Adipocyte (in vitro differentiated cells): ENCODE results near the gene SLC6A12.

ENCODE experiments used
- DNase-seq: peaks from one replicate; pipeline ENCODE4 v3.0.0-alpha.2; 2015; ENCODE audit warnings: low read depth
- H3K27me3 ChIP-seq: replicated peaks from 2 replicates; pipeline ENCODE4 v1.7.0; 2013; ENCODE audit warnings: mild to moderate bottlenecking, low read length, moderate library complexity; ENCODE audit not compliant: control insufficient read depth, insufficient read depth
- H3K36me3 ChIP-seq: 2 replicates; pipeline ENCODE4 v1.7.0; 2013; ENCODE audit warnings: low read length, mild to moderate bottlenecking, moderate library complexity; ENCODE audit not compliant: control insufficient read depth, insufficient read depth, severe bottlenecking
- H3K4me1 ChIP-seq: 2 replicates; pipeline ENCODE4 v1.7.0; 2013; ENCODE audit warnings: mild to moderate bottlenecking, low read length, moderate library complexity; ENCODE audit not compliant: control insufficient read depth, insufficient read depth
- H3K4me3 ChIP-seq: 2 replicates; pipeline ENCODE4 v1.7.0; 2013; ENCODE audit warnings: mild to moderate bottlenecking, low read length, moderate library complexity
- H3K9ac ChIP-seq: 2 replicates; pipeline ENCODE4 v1.7.0; 2013; ENCODE audit warnings: mild to moderate bottlenecking, low read length, moderate library complexity
- H3K9me3 ChIP-seq: 2 replicates; pipeline ENCODE4 v1.7.0; 2013; ENCODE audit warnings: mild to moderate bottlenecking, low read length, moderate library complexity; ENCODE audit not compliant: control insufficient read depth

SLC6A12 gene

DNA sequence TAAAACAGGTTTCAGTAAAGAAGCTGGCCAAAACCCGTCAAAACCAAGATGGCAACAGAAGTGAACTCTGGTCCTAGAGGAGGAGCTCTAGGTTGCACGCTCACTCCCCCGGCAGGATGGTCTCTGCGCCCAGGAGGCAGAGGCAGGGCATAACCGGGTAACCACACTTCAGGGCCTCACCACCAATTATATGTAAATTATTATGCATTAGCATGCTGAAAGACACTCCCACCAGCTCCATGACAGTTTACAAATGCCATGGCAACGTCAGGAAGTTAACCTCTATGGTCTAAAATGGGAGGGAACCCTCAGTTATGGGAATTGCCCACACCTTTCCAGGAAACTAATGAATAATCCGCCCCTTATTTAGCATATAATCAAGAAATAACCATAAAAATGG lies 20.1 kb upstream of the SLC6A12 start:
- DNase-seq = no peak

DNA sequence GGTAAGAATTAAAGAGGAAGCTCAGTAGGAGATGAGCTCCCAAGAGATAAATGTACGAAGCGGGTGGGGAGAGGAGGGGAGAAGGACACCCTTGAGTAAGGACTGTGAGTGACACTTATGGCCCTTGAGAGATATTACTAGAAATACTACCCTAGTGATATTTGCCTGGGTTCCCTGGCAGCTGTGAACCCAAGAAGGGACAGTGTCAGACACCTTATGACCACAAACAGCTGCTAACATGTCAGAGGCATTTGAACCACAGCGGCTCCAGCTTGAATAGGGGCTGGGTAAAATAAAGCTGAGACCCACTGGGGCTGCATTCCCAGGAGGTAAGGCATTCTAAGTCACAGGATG lies 19.6 kb upstream of the SLC6A12 start:
- DNase-seq = no peak
- H3K4me3 ChIP-seq = no peak overlapping the region
- H3K4me1 ChIP-seq = no peaks in the 10 kb centered on the region
- no peak overlapping the region for H3K9ac ChIP-seq
- peaks cover 18% of the 10 kb centered on the region for H3K9me3 ChIP-seq
- H3K27me3 ChIP-seq = peaks cover 45% of the 10 kb centered on the region
- H3K36me3 ChIP-seq = no peaks in the 10 kb centered on the region

More for the DNA sequence above, 20.1 kb upstream of the SLC6A12 start:
- Histone ChIP-seq H3K36me3 (no peaks in the 10 kb centered on the region), H3K4me1 (no peaks in the 10 kb centered on the region), H3K9ac (no peak overlapping the region), H3K4me3 (no peak overlapping the region), H3K27me3 (peaks cover 41% of the 10 kb centered on the region), H3K9me3 (peaks cover 18% of the 10 kb centered on the region)

DNA sequence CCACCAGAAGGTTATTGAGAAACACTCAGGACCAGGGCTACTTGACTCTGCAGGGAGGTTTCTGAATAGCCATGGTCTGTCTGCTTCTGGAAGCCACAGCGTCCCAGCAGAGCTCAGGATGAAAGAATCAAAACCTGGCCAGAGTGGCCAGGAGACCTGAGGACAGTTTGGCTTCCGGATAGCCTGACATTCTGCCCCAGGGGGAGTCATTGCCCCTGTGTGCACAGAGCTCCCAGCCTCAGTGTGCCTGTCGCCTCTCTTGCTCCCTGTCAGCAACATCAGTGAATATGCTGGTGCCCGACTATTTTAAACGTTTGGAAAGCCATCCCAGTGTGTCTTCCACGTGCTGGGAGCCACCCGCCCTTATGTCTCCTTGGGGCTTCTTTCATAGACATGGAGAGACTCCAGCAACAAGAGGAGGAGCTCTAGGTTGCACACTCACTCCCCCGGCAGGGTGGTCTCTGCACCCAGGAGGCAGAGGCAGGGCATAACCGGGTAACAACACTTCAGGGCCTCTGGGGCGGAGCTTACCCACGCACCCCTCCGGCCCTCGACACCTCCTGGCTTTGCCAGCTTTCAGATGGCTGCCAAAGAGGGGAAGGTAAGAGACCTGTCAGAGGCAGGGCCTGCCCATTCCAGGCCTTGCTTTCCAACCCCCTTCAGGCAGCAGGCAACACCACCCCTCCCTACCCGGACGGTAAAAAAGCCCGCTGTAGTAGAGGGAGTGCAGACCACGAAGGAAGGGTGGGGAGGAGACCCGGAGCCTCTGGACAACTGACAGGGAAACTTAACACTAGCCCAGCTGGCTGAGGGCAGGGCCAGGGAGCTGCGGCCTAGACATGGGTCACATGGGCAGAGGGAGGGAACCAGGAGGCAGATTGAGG lies 19.0 kb upstream of the SLC6A12 start:
- Histone ChIP-seq H3K27me3 (peaks cover 51% of the 10 kb centered on the region), H3K36me3 (no peaks in the 10 kb centered on the region), H3K4me1 (no peaks in the 10 kb centered on the region), H3K4me3 (no peak overlapping the region), H3K9ac (no peak overlapping the region), H3K9me3 (peaks cover 15% of the 10 kb centered on the region)
- no peak for DNase-seq

DNA sequence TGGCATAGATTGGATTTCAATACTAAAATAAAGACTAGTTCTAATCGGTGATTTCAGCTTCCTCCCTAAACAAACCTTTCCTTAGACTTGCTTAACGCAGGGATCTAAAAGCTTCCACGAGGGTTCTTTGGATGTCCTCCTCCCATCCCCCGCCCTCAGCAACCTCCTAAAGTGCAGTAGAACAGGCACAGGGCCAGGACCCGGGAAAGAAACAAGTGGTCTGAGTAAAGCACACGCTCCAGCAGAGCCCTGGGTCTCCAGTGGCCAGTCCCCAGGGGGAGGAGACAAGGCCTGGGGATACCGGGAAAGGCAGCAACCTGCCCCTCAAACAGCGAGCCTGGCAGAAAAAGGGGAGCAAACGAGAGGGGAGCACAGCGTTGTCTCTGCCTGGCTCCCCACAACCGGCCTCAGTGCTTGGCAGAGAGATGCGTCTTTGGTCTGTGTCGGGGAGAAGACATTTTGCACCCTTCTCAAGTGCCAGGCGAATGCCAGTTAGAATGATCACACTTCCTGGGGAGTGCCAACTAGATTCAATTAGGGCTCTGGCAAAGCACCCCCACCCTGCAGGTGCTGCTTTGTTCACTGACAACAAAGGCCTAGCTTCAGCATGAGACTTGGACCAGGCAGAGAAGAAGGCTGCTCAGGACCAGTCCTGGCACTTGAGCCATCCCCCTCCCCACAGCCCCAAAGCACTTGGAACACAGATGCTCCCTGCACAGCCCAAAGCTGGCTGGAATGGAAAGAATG lies 17.1 kb upstream of the SLC6A12 start:
- Histone ChIP-seq H3K36me3 (no peaks in the 10 kb centered on the region), H3K4me1 (no peaks in the 10 kb centered on the region), H3K4me3 (no peak overlapping the region), H3K9me3 (peaks cover 9% of the 10 kb centered on the region), H3K9ac (no peak overlapping the region), H3K27me3 (peaks cover 69% of the 10 kb centered on the region)
- no peak for DNase-seq

DNA sequence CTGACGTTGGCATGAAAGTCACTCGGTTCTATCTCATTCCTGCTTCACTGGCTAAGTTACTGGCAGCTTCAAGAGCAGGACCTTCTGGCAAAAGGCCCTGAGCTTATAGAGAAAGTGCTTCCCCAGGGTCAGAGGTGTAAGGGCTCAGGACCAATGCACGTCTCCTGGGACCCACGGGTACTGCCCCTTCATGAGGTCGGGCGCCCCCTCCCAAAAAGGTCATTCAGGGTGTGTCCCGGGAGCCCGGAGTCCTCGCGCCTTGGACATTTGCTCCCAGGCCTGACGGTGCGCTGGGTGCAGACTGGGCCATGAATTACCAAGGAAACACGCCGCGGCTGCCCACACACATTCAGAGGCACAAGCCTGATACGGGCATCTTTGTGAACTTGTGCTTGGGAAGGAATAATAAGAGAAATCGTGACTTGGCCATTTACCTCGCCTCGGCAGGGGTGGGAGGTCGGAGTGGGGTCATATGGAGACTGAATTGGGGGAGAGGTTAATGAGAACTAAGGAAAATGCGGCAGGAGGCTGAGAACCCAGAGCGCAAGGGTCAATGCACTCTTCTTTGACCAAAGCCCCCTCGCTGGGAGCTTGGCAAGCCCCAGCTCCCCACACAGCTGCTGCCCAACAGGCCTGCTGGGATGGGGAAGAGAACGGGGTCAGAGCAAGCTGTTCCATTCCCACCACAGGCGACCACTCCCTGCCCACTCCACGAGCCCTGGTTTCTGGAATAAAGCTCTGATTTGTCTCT lies 15.7 kb upstream of the SLC6A12 start:
- DNase-seq = no peak
- Histone ChIP-seq H3K36me3 (no peaks in the 10 kb centered on the region), H3K27me3 (peaks cover 75% of the 10 kb centered on the region), H3K9ac (no peak overlapping the region), H3K4me1 (no peaks in the 10 kb centered on the region), H3K9me3 (no peaks in the 10 kb centered on the region), H3K4me3 (no peak overlapping the region)

DNA sequence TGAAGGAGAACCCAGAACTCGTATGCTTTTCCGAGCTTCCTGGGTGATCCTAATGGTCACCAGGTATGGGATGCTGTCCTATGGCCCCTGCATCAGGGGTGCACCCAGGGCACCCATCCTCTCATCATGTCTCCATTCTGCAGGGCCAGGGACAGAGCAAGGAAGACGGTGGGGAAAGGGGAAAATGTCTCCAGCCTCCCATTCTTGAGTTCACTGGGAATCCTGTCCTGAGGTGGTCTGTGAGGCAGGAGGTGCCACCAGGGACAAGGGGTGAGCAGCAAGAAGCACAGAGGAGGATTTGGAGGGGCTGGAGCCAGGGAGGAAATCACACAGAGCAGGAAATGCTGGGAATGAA lies 14.9 kb upstream of the SLC6A12 start:
- Histone ChIP-seq H3K4me3 (no peak overlapping the region), H3K36me3 (no peaks in the 10 kb centered on the region), H3K27me3 (peaks cover 82% of the 10 kb centered on the region), H3K4me1 (no peaks in the 10 kb centered on the region), H3K9ac (no peak overlapping the region), H3K9me3 (no peaks in the 10 kb centered on the region)
- no peak for DNase-seq

DNA sequence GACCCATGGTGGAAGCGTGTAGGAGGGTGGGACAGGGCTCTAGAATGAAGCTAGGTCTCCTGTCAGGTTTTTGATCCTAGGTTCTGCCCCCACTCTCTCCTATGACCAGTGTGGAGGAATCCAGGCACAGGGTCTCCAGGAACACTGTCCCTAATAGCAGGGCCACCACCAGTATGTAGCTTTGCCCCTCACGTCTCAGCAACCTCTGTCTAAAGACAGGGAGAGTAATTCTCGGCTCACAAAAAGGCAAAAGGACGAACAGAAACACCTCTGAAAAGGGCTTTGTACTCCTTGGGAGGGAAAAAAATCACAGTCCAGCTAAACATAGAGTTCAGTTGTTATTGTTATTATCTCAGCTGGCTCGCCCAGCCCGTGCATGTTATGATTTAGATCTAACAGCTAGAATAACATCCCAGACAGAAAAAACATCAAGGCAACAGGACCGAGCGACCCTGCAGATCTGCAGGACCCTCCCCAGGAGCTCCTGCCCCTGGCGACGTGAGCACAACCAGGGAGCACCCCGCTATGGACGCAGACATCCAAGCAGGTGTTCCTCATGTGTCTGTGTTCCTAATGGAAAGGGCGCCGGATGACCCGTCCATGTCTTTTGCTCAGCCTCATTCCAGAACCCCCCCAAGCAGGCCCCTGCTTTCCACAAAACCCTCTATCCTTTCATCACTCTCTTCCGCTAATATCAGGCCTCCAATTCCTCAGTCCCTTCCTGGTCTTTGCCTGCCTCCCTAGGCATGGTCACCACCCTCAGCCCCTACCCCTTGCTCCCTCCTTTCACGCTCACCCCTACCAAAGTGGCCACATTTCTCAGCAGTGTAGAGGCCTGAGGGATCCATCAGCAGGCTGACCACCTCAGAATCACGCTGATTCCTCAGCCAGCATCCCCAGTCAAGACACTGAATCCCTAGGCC lies 14.2 kb upstream of the SLC6A12 start:
- no peak for DNase-seq
- no peak overlapping the region for H3K4me3 ChIP-seq
- no peaks in the 10 kb centered on the region for H3K4me1 ChIP-seq
- no peak overlapping the region for H3K9ac ChIP-seq
- H3K27me3 ChIP-seq = peaks cover 86% of the 10 kb centered on the region
- no peaks in the 10 kb centered on the region for H3K36me3 ChIP-seq
- H3K9me3 ChIP-seq = no peaks in the 10 kb centered on the region

DNA sequence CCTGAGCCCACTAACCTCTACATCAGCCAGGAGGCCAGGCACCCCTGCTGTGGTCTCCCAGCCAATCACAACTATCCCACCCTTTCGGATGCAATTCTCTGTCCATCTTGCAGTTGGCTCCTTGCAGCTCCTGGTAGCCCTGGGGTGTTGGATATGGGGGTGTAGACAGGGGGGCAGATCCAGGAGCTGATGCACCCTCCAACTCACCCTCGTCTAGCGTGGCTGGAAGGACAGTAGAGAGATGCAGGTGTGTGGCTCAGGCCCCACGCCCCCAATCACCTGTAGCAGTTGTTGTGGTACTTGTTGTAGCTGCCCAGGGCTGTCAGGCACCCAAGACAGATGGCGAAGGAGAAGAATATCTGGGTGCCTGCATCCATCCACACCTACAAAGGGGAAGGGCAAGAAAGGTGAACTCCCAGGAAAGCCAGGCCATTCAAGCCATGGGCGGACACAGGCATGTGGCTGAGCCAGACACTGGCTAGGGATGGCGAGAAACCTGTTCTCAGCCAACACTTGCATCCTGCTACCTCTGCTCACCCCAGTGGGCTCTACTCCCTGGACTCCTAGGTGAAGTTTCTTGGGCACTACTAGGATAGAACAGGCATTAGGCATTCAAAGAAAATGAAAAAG lies 13.4 kb upstream of the SLC6A12 start:
- H3K27me3 ChIP-seq = peaks cover 86% of the 10 kb centered on the region
- H3K9me3 ChIP-seq = no peaks in the 10 kb centered on the region
- H3K4me1 ChIP-seq = no peaks in the 10 kb centered on the region
- no peak for DNase-seq
- H3K4me3 ChIP-seq = no peak overlapping the region
- H3K9ac ChIP-seq = no peak overlapping the region
- H3K36me3 ChIP-seq = no peaks in the 10 kb centered on the region

DNA sequence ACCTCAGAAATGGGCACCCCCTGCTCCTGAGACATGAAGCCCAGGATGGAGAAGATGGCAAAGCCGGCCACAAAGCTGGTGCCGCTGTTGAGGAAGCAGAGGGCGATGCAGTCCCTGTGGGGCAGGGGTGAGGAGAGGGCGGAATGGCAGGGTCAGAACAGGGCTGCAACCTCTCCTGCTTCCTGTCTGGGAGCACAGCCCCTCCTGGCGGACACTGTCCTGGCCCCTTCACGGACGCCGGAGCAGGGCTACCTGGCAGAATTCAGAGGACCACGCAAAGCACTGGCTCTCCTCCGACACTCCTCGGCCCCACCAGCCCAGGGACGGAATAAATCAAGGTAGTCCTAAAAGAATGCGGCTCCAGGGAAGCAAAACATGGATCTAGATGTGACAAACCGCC lies 12.4 kb upstream of the SLC6A12 start:
- Histone ChIP-seq H3K4me1 (no peaks in the 10 kb centered on the region), H3K36me3 (no peaks in the 10 kb centered on the region), H3K4me3 (no peak overlapping the region), H3K9ac (no peak overlapping the region), H3K27me3 (peaks cover 85% of the 10 kb centered on the region), H3K9me3 (no peaks in the 10 kb centered on the region)
- DNase-seq = no peak

DNA sequence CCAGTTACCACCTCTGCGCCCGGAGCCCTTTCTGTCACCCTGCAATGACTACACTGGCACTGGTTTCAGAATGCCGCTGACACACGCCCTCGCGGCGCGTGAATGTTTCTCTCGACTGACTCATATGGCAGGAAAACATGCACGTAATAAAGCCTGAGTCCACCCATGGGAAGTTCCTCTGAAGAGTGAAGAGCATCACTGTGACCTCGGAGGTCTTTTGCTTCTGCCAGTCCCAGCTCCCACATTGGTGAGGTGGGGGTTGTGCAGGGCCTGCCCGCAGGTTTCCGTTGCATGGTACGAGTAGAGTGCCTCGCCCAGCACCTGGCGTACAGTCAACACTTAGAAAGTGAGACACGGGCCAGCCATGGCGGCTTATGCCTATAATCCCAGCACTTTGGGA lies 11.1 kb upstream of the SLC6A12 start:
- Histone ChIP-seq H3K9ac (no peak overlapping the region), H3K4me3 (no peak overlapping the region), H3K9me3 (no peaks in the 10 kb centered on the region), H3K4me1 (no peaks in the 10 kb centered on the region), H3K36me3 (no peaks in the 10 kb centered on the region), H3K27me3 (peaks cover 85% of the 10 kb centered on the region)
- DNase-seq = no peak
